Vagina (tissue), 2 donors: ENCODE results near the gene BRSK2.

Experiments used
- CTCF ChIP-seq, 3 experiments: fragments of 450-650 bp in 2 of 3; fragments of 200-600 bp in 1 of 3; sonication (generic) in 1 of 3; IDR thresholded peaks; one replicate each; pipeline ENCODE4 v1.5.1; 2017 to 2019; ENCODE audit warnings: antibody characterized with exemption in 3 of 3, mild to moderate bottlenecking in 2 of 3, moderate library complexity in 2 of 3
- POLR2A ChIP-seq, 2 donors: fragments of 450-650 bp; IDR thresholded peaks; one replicate each; pipeline ENCODE4 v1.6.1; 2017; ENCODE audit warnings: antibody characterized with exemption in 2 of 2, mild to moderate bottlenecking in 2 of 2, moderate library complexity in 2 of 2
- POLR2AphosphoS5 ChIP-seq, 2 donors: sonication (generic); formaldehyde crosslinking; IDR thresholded peaks; one replicate each; pipeline ENCODE4 v1.9.0; 2017; ENCODE audit warnings: antibody characterized with exemption in 2 of 2, mild to moderate bottlenecking in 2 of 2, low read depth in 1 of 2; ENCODE audit not compliant: insufficient read depth in 1 of 2

GRCh38 chr11:1447845-1448825 lies 58.4 kb downstream of the BRSK2 start:
- TF ChIP-seq CTCF (IDR thresholded peaks at IDR 0.05) = no peak
- TF ChIP-seq POLR2AphosphoS5 (IDR thresholded peaks at IDR 0.05; ENCODE audit: insufficient read depth in 1 of 2, low read depth in 1 of 2) = no peak
- no peak for TF ChIP-seq POLR2A (IDR thresholded peaks at IDR 0.05)
